Measurements from ENCODE around the gene GALNT9. TPM values are rescaled to one million over a fixed set of nuclear protein-coding genes. Genes with fewer than 3 reads are reported as not detected.
"Not testable (repeated sequence)": the region's sequence is repeated elsewhere in the genome, so short reads cannot be mapped to it uniquely, and the experiment has no call there.

GALNT9 gene
- polyA plus RNA-seq, 3 donors: 7.3 to 12.7 (median 9.6) TPM

DNA sequence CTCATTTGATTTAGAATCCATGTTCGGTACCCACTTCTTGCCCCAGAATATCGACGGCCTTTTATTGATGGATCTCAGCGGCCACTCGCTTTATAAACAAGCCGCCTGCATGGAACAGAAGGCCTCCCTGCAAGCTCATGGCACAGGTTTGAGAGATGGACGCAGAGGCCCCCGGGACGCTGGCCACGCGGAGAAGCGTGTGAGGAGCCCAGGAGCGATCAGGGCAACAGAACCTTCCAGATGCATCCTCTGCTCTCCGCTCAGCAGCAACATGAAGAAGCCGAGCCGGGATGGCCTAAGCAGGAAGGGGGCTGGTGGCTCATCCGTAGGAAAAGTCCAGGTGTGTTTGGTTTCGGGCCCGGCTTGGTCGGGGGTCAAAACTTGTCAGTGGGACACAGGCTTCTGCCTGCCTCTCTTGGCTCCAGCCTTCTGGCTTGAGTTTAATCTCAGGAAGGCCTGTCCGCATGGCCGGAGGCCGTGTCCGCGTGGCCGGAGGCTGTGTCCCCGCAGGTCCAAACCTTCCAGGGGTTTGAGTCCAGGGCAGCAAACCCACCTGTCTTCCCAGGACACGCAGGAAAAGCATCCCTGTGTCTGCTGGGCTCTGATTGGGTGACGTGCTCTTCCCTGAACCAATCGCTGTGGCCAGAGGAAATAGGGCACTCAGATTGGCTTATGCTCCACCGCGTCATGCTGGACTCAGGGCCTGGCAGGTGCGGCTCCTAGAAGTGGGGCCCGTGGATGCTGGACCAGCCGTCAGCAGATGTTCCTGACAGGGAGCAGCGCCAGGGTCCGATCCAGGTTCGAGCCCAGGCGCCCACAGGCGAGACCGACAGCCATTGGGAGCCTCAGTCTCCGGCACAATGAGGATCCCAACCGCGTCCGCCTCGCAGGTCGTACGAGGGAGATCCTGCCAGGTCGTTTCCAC is 65.0 kb downstream of the GALNT9 start:
- no peak for DNase-seq (ENCODE audit: extremely low read depth in 1 of 11, low read depth in 9 of 11, low spot score in 4 of 11)

DNA sequence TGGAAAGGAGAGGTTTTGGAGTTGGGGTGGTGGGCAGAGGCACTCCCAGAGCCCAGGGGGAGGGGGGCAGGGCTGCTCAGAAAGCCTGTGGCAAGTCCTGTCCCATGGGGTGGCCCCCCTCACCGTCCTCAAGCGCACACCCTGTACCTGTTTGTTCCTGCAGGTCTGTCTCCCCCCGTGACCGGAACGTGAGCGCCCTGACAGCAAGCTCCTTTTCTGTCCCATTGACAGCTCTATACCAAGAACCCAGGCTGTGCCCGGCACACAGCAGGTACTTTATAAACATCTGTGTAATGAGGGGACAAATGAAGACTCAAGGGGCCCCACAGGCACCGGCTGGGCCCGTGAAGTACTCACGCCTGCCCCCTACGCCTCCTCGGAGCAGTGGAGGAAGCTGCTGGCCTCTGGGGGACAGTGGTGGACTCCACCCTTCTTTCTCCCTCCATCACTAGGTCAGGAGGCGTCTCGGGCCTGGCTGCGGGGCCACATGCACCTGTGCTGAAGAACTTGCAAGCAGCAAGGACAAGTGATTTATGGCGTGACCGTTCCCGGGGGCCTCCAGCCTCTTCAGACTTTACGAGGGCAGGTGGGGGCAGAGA is 65.8 kb downstream of the GALNT9 start:
- no peak for DNase-seq (ENCODE audit: extremely low read depth in 1 of 11, low read depth in 9 of 11, low spot score in 4 of 11)

DNA sequence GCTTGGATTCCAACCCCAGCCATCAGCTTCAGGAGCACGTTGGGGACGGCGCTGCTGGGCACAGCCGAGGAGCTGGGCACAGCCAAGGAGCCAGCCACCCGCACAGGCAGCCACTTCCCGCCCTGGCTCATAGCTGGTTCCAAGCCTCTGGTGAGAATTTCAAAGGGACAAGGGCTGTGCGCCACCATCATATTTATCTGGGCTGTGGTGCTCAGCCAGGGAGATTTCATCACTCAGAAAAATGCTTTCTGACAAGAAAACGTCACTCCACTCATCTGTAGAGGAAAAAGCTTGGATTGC is 66.4 kb downstream of the GALNT9 start:
- no peak for DNase-seq (ENCODE audit: extremely low read depth in 1 of 11, low read depth in 9 of 11, low spot score in 4 of 11)

DNA sequence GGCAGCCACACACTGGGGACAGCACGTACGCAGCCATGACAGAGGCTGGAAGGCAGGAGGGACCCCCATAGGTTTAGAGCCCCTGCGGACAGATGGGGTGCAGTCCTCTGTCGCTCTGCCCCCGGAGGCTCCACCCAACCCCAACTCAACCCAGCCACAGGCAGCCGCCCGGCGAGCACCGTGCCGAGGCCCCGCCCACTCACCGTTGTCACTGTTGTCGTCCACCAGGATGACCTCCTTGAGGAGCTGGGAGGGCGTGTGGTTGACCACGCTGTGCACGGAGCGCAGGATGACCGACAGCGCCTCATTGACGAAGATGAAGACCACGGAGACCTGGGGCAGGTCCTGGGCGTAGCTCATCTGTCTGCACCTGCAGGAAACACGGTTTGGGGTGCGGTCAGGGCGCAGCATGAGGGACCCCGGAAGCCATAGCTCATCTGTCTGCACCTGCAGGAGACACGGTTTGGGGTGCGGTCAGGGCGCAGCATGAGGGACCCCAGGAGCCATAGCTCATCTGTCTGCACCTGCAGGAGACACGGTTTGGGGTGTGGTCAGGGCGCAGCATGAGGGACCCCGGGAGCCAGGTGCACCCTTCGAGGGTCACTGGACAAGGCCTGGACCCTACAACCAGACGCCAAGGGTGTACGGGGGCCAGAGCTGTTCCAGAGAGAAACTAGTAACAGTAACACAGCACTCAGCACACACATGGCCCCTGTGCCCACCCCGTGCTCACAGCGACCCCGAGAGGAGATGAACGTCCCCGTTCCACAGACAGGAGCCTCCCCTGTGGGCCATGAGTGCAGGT is 66.9 kb downstream of the GALNT9 start:
- DNase-seq (ENCODE audit: extremely low read depth in 1 of 11, low read depth in 9 of 11, low spot score in 4 of 11): no peak

DNA sequence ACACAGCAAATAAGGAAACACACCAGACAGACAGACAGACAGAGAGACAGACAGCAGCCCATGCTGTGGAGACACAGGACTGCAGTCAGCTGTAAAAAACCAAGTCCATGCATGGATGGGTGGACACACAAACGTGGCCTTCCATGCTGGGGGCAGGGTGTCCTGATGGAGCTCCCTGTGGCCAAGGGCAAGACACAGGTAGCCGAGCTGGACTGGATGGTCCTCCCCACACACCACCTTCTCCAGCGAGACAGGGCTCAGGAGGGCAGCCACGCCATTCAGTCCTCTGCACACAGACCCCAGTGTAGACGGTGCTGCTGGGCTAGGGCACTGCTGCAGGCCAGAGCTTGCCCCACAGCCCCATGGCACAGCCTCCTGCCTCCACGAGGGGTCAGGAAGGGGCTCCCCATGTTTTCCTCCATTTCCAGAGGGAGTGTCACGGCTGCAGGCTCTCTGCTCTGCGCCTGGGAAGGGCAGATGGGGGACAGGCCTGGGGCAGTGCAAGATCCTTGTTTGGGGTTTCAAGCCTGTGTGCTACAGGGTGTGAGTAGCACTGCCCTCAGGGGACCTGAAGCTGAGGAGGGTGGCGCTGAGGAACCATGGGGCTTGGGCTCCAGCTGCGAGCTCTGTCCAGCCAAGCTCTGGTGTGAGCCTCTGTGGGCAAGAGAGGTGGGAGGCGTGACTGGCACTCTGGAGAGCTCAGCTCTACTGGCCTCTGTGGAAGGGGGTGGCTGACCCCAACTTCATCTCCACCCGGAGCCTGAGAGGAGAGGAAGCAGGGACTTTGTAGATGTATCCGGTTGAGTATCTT is 67.9 kb downstream of the GALNT9 start:
- no peak for DNase-seq (ENCODE audit: extremely low read depth in 1 of 11, low read depth in 9 of 11, low spot score in 4 of 11)

DNA sequence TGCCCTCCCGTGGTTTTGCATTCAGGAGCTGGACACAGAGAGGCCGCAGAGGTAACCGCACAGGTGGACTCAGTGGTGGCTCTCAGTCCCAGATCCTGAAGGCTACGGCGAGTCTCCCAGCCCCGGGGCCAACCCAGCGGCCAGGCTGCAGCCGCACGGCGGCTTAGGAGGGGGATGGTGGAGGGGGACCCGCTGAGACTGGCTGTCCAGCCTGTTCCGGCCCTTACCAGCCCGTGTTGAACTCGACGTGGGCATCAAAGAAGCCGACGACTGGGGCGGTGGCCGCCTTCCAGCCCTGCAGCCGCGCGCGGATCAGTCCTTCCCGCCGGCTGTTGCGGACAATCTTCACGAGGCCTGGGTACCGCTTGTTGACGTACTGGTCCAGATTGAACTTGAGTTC is 68.7 kb downstream of the GALNT9 start:
- no peak for DNase-seq (ENCODE audit: extremely low read depth in 1 of 11, low read depth in 9 of 11, low spot score in 4 of 11)

DNA sequence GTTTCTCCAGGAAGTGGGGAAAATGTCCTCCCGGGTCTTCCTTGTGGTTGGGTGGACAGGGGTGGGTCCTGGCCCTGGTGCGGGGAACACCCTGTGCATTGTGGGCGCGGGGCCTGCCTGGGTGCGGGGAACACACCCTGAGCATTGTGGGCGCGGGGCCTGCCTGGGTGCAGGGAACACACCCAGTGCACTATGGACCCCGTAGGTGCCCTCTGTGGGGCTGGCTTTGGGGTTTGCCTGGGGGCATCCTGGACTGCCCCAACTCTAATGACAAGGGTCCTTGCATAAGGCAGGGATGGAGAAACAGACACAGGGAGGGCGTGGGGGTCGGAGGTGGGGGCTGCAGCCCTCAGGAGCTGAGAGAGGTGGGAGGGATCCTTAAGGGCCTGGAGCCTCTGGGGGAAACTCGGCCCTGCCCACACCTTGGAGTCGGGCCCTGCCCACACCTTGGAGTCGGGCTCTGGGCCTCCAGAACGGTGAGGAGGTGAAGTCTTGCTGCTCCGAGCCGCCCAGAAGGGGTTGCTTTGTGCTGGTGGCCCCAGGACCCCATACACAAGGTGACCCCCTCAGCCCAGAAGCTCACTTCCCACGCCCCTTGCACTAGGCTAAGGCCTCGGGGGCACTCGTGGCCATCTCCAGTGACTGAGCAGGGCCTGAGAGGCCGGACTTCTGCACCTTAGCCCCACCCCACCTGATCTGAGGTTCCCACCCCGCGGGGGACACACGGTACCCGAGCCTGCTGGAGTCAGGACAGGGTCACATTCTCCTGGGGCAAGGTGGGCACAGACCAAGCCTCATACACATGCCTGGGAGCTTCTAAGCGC is 69.3 kb downstream of the GALNT9 start:
- DNase-seq (ENCODE audit: extremely low read depth in 1 of 11, low read depth in 9 of 11, low spot score in 4 of 11): no peak

DNA sequence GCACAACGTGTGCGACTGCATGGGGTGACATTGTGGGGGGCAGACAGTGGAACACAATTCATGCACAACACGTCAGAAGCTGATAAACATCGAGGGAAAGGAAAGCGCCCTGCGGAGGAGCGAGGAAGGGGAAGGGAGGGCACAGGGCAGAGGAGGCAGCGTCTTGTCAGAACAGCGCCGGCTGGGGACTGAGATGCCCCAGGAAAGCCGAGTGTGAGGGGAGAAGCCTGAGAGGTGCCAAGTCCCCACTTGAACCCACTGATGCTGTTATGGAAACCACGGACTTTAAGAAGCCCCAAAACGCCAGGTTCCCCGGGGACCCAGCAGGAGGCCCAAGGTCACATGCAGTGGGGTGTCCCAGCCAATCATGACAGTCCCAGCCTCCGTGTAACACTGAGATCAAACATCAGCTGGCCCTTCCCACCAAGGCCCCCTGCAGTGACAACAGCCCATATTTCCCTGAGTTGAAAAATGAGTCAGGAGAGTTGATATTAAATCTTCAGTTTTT is 70.0 kb downstream of the GALNT9 start:
- no peak for DNase-seq (ENCODE audit: extremely low read depth in 1 of 11, low read depth in 9 of 11, low spot score in 4 of 11)

DNA sequence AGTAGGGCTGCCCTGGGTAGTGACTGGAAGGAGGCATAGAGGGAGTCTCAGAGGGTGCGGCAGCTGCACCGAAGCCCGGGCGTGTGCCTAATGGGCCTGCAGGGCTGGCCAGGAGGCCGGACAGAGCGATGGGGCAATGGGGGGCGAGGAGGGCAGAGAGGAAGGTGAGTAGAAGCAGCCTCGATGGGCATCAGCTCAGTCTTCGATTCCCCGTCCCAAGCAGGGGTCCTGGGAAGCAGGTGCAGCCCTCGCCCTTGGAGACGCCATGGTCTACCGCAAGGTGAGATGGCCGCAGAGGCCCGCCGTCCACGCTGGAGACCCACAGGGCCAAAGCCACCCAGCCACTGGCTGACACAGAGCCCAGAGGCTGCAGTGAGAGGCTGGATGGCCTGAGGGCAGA is 70.8 kb downstream of the GALNT9 start:
- no peak for DNase-seq (ENCODE audit: extremely low read depth in 1 of 11, low read depth in 9 of 11, low spot score in 4 of 11)

DNA sequence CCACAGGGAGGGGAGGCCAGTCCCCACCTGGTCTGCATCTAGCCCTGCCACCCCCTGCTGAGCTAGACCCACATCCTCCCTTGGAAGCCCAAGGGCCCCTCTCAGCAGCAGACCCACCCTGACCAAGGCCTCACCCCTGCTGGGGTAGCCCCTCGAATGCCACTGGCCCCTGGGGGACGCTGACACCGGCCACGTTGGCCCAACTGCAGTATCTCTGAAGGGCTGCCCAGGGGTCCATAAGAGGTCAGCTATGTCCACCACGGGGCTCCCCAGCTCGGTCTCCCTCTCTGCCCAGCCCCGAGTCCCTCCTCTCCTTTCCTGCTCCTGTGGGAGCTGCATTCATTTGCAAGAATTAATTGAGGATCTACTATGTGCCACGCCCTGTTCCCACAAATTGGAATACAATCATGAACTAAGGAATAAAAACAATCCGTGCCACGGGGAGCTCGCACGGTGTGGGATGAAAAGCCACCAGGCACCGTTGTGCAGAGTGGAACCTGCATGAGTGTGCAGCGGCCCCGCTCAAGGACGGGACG is 71.4 kb downstream of the GALNT9 start:
- DNase-seq (ENCODE audit: extremely low read depth in 1 of 11, low read depth in 9 of 11, low spot score in 4 of 11): no peak

DNA sequence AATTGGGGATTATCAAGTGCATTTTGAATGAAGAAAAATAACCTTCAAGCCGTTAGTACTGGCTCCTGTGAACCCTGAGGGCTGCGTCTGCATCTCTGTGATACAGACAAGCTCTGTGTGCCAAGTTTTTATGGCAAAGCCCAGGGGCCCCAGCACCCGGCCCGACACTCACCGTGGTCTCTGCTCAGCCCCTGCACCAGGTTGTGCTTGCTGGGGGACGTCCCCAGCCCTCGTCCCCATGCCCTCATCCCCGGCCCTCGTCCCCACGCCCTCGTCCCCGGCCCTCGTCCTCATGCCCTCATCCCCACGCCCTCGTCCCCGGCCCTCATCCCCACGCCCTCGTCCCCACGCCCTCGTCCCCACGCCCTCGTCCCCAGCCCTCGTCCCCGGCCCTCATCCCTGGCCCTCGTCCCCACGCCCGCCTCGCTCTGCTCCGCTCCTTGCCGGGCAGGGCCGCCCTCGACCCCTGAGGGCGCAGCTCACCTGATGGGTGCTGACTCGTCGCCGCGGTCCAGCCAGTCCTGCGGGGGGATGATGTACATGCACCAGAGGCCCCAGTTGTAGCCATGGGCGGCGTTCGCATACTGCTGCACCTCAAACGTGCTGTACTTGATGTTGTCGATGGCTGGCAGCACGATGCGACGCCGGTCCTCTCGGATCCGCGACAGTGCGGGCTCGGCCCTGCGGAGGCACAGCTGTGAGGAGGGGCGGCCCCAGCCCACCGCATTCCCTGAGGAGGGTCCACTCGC is 72.0 kb downstream of the GALNT9 start:
- DNase-seq (ENCODE audit: extremely low read depth in 1 of 11, low read depth in 9 of 11, low spot score in 4 of 11): no peak

DNA sequence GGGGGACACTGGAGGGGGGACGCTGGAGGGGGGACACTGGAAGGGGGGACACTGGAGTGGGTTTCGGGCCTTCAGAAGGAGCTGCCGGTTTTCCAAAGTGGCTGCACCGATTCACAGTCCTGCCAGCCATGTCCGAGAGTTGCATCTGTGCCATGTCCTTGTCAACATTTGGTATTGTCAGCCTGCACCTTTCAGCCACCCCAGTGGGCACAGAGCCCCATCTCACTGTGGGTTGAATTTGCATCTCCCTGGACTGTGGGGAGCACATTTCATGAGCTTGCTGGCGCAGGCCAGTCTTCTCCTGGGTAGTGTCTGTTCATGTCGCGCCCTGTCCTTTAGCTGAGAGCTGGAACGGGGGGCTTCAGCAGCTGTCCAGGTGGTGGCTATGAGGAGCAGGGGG is 72.7 kb downstream of the GALNT9 start:
- DNase-seq (ENCODE audit: extremely low read depth in 1 of 11, low read depth in 9 of 11, low spot score in 4 of 11): no peak

DNA sequence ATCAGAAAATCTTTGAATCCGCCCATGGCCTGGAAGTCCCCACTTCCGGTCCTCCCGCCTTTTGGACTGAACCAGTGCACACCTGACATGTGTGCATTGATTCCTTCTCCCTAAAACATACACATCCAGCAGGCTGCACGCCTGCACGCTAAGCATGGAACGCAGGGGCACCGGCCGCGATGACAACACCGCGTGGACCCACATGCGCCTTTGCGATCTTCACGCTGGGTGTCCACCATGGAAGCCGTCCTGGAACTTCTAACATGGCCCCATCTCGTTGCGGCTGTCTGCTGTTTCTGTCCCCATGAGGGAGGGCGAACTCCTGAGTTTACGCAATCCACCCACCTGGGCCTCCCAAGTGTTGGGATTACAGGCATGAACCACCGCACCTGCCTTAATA is 73.7 kb downstream of the GALNT9 start:
- DNase-seq (ENCODE audit: extremely low read depth in 1 of 11, low read depth in 9 of 11, low spot score in 4 of 11): no peak

DNA sequence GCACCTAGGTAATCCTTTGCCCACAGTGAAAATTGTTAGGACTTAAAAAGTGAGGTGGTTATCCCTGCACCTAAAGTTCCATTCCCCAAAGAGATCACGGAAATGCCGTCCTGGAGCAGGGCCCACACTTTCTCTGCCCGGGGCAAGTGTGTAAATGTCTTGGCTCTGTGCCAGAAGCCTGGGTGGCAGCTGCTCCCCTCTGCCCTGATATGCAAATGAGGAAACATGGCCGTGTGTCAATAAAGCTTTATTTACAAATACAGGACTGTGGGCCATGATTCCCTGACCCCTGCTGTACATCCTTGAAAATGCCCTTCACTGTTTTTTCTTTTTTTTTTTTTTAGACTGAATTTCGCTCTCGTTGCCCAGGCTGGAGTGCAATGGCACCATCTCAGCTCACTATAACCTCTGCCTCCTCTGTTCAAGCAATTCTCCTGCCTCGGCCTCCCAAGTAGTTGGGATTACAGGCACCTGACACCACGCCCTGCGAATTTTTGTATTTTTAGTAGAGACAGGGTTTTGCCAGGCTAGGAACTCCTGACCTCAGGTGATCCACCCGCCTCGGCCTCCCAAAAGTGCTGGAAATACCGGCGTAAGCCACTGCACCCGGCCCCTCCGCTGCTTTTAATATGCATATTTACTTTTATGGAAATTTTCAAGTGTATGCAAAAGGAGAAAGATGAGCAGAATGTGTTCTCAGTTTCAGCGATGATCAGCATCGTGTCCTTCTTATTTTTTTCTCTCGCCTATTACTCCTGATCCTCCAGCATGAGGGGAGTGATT is 75.5 kb downstream of the GALNT9 start:
- DNase-seq (ENCODE audit: extremely low read depth in 1 of 11, low read depth in 9 of 11, low spot score in 4 of 11): no peak

DNA sequence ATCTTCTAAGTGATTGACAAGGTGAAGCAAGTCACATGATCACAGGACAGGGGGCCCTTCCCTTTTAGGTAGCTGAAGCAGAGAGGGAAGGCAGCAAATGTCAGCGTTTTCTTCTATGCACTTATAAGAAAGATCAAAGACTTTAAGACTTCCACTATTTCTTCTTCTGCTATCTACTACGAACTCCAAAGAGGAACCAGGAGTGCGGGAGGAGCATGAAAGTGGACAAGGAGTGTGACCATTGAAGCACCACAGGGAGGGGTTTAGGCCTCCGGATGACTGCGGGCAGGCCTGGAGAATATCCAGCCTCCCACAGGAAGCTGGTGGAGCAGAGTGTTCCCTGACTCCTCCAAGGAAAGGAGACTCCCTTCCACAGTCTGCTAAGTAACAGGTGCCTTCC is 76.4 kb downstream of the GALNT9 start:
- not testable (repeated sequence) for DNase-seq (ENCODE audit: extremely low read depth in 1 of 11, low read depth in 9 of 11, low spot score in 4 of 11)

DNA sequence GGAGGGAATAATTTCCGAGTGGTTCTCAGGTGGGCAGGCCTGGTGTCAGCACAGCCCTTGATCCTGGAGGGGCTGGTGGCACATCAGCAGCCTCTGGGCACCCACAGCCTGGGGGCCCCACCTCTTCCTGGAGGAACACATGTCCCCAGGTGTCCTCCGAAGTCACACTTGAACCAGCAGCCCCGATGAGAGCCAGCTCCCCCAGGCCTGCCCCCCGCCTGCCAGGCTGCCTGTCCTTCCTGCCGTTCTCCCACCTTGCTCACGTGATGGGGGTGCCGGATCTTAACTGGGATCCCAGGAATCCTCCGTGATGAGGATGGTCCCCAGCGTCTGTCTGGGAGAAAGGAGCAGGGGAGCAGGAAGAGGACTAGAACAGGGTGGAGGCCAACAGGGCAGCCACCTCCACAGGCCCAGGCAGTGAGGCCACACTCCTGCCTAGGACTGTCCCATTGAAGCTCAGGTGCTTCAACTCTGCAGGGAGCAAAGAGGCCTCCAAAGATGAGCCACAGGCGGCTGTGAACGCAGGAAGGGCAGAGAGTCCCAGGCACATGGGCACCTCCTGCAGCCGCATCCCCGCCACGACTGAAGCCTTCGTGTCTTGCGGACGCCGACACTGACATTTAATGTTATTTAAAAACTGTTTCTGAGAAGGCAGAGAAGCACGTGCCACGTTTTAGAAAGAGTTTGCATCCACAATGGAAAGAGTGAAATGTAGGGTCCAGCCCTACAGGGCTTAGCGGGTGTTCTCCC is 77.5 kb downstream of the GALNT9 start:
- no peak for DNase-seq (ENCODE audit: extremely low read depth in 1 of 11, low read depth in 9 of 11, low spot score in 4 of 11)
